WERI-Rb-1 (cell line): ENCODE data around the gene CANT1.

Experiments
- DNase-seq: peaks from one replicate; pipeline ENCODE4 v3.0.0-alpha.2; 2020
- H3K27ac ChIP-seq: fragments of 250-450 bp; sonication (Bioruptor Pico); 2 replicates; pipeline ENCODE4 v1.5.1; 2020; ENCODE audit warnings: mild to moderate bottlenecking, moderate library complexity
- H3K27me3 ChIP-seq: fragments of 250-450 bp; sonication (Bioruptor Pico); 2 replicates; pipeline ENCODE4 v1.5.1; 2021; ENCODE audit warnings: mild to moderate bottlenecking, low read depth, moderate library complexity; ENCODE audit not compliant: insufficient read depth, severe bottlenecking
- H3K36me3 ChIP-seq: fragments of 250-450 bp; sonication (Bioruptor Pico); 2 replicates; pipeline ENCODE4 v1.5.1; 2020; ENCODE audit warnings: mild to moderate bottlenecking, moderate library complexity
- H3K4me3 ChIP-seq: 2 replicates; pipeline ENCODE4 v1.5.1; 2011; ENCODE audit warnings: low read depth, mild to moderate bottlenecking, control low read depth, low read length
- H3K9me3 ChIP-seq: fragments of 250-450 bp; sonication (Bioruptor Pico); 2 replicates; pipeline ENCODE4 v1.5.1; 2021; ENCODE audit warnings: mild to moderate bottlenecking, moderate library complexity; ENCODE audit not compliant: severe bottlenecking
- TF ChIP-seq, protein P1 (sequence below): IDR thresholded peaks from 2 replicates; pipeline ENCODE4 v1.5.1; 2011; ENCODE audit warnings: low read depth, mild to moderate bottlenecking, control low read depth, inconsistent platforms, low read length

The CANT1 gene

DNA sequence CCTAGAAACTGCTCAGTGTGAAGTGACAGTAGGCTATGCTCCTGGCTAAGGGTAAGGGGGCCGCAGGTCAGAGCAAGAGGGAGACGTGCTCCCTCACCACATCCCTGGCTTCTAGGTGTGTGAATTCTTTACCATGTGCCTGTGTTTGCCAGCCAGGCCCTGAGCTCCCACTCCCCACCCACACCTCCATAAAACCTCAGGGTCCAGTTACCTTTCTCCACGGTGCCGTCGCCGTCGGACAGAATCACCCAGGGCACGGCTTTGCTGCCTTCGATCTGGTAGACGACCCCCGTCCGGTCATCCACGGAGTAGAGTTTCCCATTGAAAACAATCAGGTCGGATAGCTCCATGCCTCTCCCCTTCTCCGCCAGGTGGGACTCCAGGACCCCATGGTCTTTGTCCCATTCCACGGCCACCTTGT is 12.8 kb downstream of the CANT1 start:
- H3K9me3 ChIP-seq, result no peaks in the 10 kb centered on the region

DNA sequence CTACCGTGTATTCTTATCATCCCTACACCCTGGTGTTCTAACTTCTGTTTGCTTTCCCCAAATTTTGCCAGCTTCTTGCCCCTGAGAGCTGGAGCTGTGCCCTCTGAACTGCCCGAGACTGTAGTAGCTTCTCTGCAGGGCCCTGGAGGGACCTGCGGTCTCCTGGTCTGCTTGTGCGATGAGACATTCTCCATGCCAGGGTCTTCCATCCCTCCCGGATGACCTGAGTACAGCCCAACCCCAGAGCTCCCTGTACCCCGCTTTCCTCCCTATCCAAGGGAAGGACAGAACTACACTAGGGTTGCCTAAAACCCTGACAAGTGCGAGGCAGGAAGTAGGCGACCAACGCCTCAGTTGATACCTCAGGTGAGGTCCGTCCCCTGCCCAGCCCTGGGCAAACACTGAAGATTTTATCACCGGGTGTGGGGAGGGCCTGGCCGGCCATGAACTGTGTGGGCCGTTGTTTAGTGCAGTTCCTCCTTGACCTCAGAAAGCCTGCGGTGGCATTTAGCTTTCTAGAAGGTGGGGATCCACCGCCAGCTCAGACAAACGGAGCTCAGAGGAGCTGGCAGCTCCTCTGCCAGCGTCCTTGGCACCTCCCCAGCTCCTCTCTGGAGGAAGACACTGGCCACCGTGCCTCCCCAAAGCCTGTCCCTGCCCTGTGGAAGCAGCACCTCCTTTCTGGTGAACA is 13.7 kb downstream of the CANT1 start:
- TF ChIP-seq, protein P1, sequence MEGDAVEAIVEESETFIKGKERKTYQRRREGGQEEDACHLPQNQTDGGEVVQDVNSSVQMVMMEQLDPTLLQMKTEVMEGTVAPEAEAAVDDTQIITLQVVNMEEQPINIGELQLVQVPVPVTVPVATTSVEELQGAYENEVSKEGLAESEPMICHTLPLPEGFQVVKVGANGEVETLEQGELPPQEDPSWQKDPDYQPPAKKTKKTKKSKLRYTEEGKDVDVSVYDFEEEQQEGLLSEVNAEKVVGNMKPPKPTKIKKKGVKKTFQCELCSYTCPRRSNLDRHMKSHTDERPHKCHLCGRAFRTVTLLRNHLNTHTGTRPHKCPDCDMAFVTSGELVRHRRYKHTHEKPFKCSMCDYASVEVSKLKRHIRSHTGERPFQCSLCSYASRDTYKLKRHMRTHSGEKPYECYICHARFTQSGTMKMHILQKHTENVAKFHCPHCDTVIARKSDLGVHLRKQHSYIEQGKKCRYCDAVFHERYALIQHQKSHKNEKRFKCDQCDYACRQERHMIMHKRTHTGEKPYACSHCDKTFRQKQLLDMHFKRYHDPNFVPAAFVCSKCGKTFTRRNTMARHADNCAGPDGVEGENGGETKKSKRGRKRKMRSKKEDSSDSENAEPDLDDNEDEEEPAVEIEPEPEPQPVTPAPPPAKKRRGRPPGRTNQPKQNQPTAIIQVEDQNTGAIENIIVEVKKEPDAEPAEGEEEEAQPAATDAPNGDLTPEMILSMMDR, result no peak
- no peak for DNase-seq
- peaks cover 84% of the 10 kb centered on the region for H3K36me3 ChIP-seq
- H3K27me3 ChIP-seq, result no peaks in the 10 kb centered on the region
- no peaks in the 10 kb centered on the region for H3K9me3 ChIP-seq
- H3K27ac ChIP-seq, result no peak overlapping the region
- H3K4me3 ChIP-seq, result no peak overlapping the region

More for the DNA sequence above, 12.8 kb downstream of the CANT1 start:
- TF ChIP-seq, protein P1, result no peak
- no peak overlapping the region for H3K4me3 ChIP-seq
- H3K27me3 ChIP-seq, result no peaks in the 10 kb centered on the region
- H3K36me3 ChIP-seq, result peaks cover 76% of the 10 kb centered on the region
- H3K27ac ChIP-seq, result no peak overlapping the region
- DNase-seq, result no peak

DNA sequence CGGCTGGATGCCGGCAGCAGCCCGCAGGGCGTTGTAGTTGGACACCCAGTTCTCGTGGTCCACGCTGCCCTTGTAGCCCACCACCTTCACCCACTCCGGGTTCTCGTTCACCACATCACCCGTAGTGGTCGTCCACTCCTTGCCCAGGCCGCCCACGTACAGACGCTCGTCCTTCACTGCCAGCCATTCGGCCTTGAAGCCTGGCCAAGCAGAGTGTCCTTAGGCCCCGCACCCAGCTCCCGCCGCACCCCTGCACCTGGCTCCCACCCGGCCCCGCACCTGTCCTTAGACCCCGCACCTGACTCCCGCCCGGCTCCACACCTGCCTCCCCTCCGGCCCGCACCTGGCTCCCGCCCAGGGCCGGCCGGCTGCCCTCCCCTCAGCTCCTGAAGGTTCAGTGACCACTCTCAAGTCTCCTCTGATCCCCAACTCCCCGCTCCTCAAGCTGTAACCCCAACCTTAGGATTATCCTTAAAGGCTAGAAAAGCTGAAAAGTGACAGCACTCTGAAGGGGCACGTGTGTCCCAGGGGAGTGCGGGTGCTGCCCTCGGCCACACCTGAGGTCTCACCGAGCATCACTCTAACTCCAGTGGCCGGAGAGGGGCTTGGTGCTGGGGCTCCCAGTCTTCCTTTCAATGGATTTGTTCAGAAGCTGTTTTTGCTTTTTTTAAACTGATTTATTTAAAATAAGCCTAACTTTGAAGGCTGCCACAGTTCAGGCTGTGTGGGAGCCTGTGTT is 14.4 kb downstream of the CANT1 start:
- Histone ChIP-seq H3K36me3 (peaks cover 80% of the 10 kb centered on the region), H3K4me3 (no peak overlapping the region), H3K27me3 (no peaks in the 10 kb centered on the region), H3K27ac (no peak overlapping the region), H3K9me3 (no peaks in the 10 kb centered on the region)
- TF ChIP-seq, protein P1, result no peak
- peak; percentile 15 for DNase-seq

DNA sequence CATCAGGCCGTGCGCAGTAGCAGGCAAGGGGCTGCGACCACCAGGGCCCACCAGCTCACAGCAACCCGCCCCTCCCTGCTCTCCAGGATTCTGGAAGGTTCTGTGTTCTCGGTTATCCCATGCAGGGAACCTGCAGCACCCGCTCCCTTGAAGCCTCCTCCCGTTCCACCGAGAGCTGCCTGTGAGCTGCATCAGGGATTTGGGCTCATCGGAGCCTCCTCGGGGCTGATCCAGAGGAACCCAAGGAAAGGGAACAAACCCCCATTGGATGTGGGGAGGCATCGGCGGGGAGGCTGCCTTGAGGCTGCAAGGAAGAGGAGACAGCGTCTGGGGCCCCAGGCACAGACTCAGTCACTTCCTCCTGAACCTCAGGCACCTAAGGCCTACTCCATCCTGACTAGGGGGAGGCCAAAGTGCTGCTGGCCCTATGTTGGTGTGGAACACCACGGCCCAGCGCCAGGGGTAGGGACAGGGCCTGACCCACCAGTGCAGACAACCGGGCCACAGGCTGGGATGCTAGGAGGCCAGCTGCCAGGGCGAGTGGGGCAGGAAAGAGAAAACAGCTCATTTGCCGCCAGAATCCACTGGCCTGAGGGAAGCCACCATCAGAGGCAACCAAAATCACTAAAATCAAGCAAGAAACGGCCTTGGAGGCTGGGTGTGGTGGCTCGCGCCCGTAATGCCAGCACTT is 15.4 kb downstream of the CANT1 start:
- no peak overlapping the region for H3K4me3 ChIP-seq
- DNase-seq, result peak; percentile 8
- no peak overlapping the region for H3K27ac ChIP-seq
- peaks cover 77% of the 10 kb centered on the region for H3K36me3 ChIP-seq
- TF ChIP-seq, protein P1, result no peak
- no peaks in the 10 kb centered on the region for H3K9me3 ChIP-seq
- no peaks in the 10 kb centered on the region for H3K27me3 ChIP-seq

DNA sequence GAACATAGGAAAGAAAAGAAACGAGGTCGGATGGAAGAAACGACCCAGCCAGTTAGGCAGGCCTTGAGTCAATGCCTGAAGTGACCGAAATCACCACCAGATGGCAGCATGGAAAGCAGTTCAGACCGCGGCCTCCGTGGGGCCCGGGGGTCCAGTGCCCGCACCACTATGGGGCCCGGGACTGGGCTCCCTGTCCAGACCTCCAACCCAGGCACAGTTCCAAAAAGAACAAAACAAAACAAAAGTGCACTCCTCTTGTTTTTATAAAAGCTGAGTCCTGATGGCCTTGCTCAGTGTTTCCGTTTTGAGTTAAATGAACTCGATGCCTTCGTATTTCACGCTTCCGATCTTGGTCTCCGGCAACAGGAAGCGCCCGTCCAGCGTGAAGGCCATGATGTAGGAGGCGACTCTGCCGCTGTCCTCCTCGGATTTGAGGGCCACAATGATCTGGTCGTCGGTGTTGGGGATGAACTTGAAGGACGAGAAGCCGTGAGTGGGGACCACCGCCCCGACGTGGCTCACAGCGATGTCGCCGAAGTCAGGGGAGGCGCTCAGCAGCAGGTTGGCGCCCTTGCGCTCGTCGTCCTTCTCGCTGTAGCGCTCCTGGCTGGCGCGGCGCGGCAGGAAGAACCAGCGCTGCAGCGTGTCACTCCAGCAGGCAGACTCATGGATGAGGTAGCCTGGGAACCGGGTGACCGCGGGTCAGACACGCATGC is 16.2 kb downstream of the CANT1 start:
- no peaks in the 10 kb centered on the region for H3K27me3 ChIP-seq
- H3K4me3 ChIP-seq, result no peak overlapping the region
- H3K9me3 ChIP-seq, result no peaks in the 10 kb centered on the region
- DNase-seq, result peak; percentile 78
- H3K36me3 ChIP-seq, result peaks cover 75% of the 10 kb centered on the region
- 0 out of 2 replicates have a peak overlapping the region, but pooled peaks have one; percentile 5 for H3K27ac ChIP-seq
- TF ChIP-seq, protein P1, result peak; percentile 94
